ENCODE data around the gene TGM5.
"Not testable (repeated sequence)": the region's sequence is repeated elsewhere in the genome, so short reads cannot be mapped to it uniquely, and the experiment has no call there.

Gene TGM5

GRCh38 chr15:43204016-43204901, 62.5 kb downstream of the TGM5 start:
- TF ChIP-seq CTCF (IDR thresholded peaks at IDR 0.05; ENCODE audit: extremely low read depth, insufficient read depth, missing control alignments), result peak; percentile 77
- in situ Hi-C loops (cut with MboI; ENCODE audit: low pct_unique_long_range_greater_than_20kb, low sequenced_read_pairs, unreplicated experiment), result no loop called here
- peak; percentile 65 for DNase-seq (ENCODE audit: low spot score)

GRCh38 chr15:43199945-43200488, 66.7 kb downstream of the TGM5 start:
- TF ChIP-seq CTCF (IDR thresholded peaks at IDR 0.05; ENCODE audit: extremely low read depth, insufficient read depth, missing control alignments), result no peak
- no peak for DNase-seq (ENCODE audit: low spot score)
- in situ Hi-C loops (cut with MboI; ENCODE audit: low pct_unique_long_range_greater_than_20kb, low sequenced_read_pairs, unreplicated experiment), result no loop called here

GRCh38 chr15:43198992-43199391, 67.7 kb downstream of the TGM5 start:
- no peak for DNase-seq (ENCODE audit: low spot score)
- in situ Hi-C loops (cut with MboI; ENCODE audit: low pct_unique_long_range_greater_than_20kb, low sequenced_read_pairs, unreplicated experiment), result no loop called here
- no peak for TF ChIP-seq CTCF (IDR thresholded peaks at IDR 0.05; ENCODE audit: extremely low read depth, insufficient read depth, missing control alignments)

- in situ Hi-C loops (cut with MboI; ENCODE audit: low pct_unique_long_range_greater_than_20kb, low sequenced_read_pairs, unreplicated experiment); DNase-seq (ENCODE audit: low spot score): not testable (repeated sequence)
Measured at GRCh38 chr15:43198556-43198955, 68.2 kb downstream of the TGM5 start.

- DNase-seq (ENCODE audit: low spot score); in situ Hi-C loops (cut with MboI; ENCODE audit: low pct_unique_long_range_greater_than_20kb, low sequenced_read_pairs, unreplicated experiment): not testable (repeated sequence)
Measured at GRCh38 chr15:43197773-43198172, 69.0 kb downstream of the TGM5 start.

GRCh38 chr15:43196760-43197548, 69.8 kb downstream of the TGM5 start:
- TF ChIP-seq CTCF (IDR thresholded peaks at IDR 0.05; ENCODE audit: extremely low read depth, insufficient read depth, missing control alignments), result no peak
- DNase-seq (ENCODE audit: low spot score), result no peak
- in situ Hi-C loops (cut with MboI; ENCODE audit: low pct_unique_long_range_greater_than_20kb, low sequenced_read_pairs, unreplicated experiment), result no loop called here

- TF ChIP-seq CTCF (IDR thresholded peaks at IDR 0.05; ENCODE audit: extremely low read depth, insufficient read depth, missing control alignments), result no peak
- in situ Hi-C loops (cut with MboI; ENCODE audit: low pct_unique_long_range_greater_than_20kb, low sequenced_read_pairs, unreplicated experiment), result no loop called here
- no peak for DNase-seq (ENCODE audit: low spot score)
Measured at GRCh38 chr15:43194795-43195194, 71.9 kb downstream of the TGM5 start.
